Thyroid gland (tissue), 4 donors: ENCODE results near the gene CWC27. TPM values are rescaled to one million over a fixed set of nuclear protein-coding genes. Genes with fewer than 3 reads are reported as not detected.

Experiments used
- DNase-seq, 2 donors: peaks; one replicate each; pipeline ENCODE4 v3.0.0-alpha.2; 2019
- H3K27ac ChIP-seq, 3 donors: fragments of 200-600 bp; sonication (generic); 1 replicate in 2 of 3; 2 replicates in 1 of 3; pipeline ENCODE4 v1.5.1; 2016 to 2019; ENCODE audit warnings: mild to moderate bottlenecking in 1 of 3, moderate library complexity in 1 of 3
- H3K27me3 ChIP-seq: fragments of 200-600 bp; sonication (generic); one replicate; pipeline ENCODE4 v1.5.1; 2019
- H3K36me3 ChIP-seq, 2 donors: fragments of 200-600 bp; sonication (generic); one replicate each; pipeline ENCODE4 v1.5.1; 2016 to 2019
- H3K4me1 ChIP-seq, 2 donors: fragments of 200-600 bp; sonication (generic); one replicate each; pipeline ENCODE4 v1.5.1; 2017 to 2019
- H3K4me3 ChIP-seq, 3 donors: fragments of 200-600 bp; sonication (generic); replicated peaks in 1 of 3; 1 replicate in 2 of 3; 2 replicates in 1 of 3; pipeline ENCODE4 v1.5.1; 2016; ENCODE audit warnings: mild to moderate bottlenecking in 1 of 3
- H3K9me3 ChIP-seq: fragments of 200-600 bp; sonication (generic); one replicate; pipeline ENCODE4 v1.5.1; 2017
- POLR2A ChIP-seq, 2 donors: fragments of 450-650 bp; IDR thresholded peaks; one replicate each; pipeline ENCODE4 v1.6.1; 2017; ENCODE audit warnings: antibody characterized with exemption in 2 of 2, mild to moderate bottlenecking in 2 of 2, moderate library complexity in 1 of 2
- WGBS, 2 donors: methylation state at CpG; one replicate each; pipeline ENCODE4 v1.1.5; 2017; 5-methylcytosine and 5-hydroxymethylcytosine counted together
- intact Hi-C: fragments of 100-400 bp; cut with DNase I; formaldehyde crosslinking; loops from one replicate; pipeline ENCODE4 v1.15.1; 2023
- total RNA-seq, 4 donors: library from RNA; depleted of rRNA; stranded (reverse); fragments of >200 nt; gene quantifications; one replicate each; pipeline ENCODE4 v1.2.3, GENCODE V29; 2016
- TF ChIP-seq, protein P1 (sequence below), 6 experiments: fragments of 200-600 bp in 3 of 6; fragments of 450-650 bp in 3 of 6; sonication (generic) in 3 of 6; IDR thresholded peaks; one replicate each; pipeline ENCODE4 v1.5.1; 2016 to 2019; ENCODE audit warnings: antibody characterized with exemption in 6 of 6, mild to moderate bottlenecking in 2 of 6, inconsistent platforms in 1 of 6, moderate library complexity in 1 of 6

The CWC27 gene
- total RNA-seq, 4 donors from 2014 or later: 15.0 to 24.3 (median 16.7) TPM

DNA sequence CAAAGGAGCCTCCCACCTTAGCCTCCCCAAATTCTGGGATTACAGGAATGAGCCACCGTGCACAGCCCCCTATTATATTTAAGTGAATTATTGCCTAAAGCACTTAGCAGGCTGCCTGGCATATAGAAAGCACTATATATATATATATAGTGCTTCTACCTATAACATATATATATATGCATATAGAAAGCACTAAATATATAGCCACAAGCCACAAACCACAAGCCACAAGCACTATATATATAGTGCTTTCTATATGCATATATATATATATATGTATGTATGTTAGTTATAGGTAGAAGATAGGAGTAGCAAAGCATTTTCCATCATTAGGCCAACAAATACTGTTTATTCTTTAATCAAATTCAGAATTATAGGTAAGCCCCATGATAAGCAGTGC is 185.8 kb downstream of the CWC27 start:
- H3K4me3 ChIP-seq: no peak overlapping the region
- no peaks in the 10 kb centered on the region for H3K27me3 ChIP-seq
- intact Hi-C loops: no loop called here
- no peaks in the 10 kb centered on the region for H3K4me1 ChIP-seq
- TF ChIP-seq POLR2A (IDR thresholded peaks at IDR 0.05): no peak
- TF ChIP-seq, protein P1, sequence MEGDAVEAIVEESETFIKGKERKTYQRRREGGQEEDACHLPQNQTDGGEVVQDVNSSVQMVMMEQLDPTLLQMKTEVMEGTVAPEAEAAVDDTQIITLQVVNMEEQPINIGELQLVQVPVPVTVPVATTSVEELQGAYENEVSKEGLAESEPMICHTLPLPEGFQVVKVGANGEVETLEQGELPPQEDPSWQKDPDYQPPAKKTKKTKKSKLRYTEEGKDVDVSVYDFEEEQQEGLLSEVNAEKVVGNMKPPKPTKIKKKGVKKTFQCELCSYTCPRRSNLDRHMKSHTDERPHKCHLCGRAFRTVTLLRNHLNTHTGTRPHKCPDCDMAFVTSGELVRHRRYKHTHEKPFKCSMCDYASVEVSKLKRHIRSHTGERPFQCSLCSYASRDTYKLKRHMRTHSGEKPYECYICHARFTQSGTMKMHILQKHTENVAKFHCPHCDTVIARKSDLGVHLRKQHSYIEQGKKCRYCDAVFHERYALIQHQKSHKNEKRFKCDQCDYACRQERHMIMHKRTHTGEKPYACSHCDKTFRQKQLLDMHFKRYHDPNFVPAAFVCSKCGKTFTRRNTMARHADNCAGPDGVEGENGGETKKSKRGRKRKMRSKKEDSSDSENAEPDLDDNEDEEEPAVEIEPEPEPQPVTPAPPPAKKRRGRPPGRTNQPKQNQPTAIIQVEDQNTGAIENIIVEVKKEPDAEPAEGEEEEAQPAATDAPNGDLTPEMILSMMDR (IDR thresholded peaks at IDR 0.05): no peak
- H3K27ac ChIP-seq: no peak overlapping the region
- 100% methylated on average over 1 of the region's 1 CpG for WGBS, 2 donors
- no peak for DNase-seq
- H3K36me3 ChIP-seq: no peaks in the 10 kb centered on the region
- no peaks in the 10 kb centered on the region for H3K9me3 ChIP-seq

DNA sequence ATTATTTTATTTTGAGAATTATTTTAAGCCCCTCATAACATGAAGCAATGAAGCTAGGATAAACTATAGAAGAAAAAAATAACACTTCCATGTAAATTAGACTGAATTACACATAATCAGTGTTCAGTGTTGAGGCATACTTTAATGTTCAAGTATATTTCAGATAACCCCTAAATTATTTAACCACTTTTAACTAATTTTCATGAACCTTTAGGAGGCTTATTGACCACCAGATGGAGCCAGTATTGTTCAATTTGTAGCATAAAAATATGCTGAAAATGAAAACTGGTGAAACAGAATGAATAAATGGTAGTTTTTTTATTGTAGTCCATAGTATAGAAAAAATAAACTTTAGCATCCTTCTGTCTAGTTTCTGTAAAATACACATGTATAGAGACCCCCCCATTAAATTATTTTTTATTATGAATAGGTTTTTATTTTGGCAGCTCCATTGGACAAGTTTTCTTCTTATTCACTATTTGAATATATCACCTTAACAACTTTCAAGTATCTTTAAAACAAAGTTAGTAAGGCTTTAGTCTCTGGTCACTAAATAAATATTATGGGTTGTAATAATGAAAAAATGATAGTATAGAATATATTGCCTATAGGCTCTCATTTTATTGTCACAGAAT is 190.1 kb downstream of the CWC27 start:
- Histone ChIP-seq H3K9me3 (no peaks in the 10 kb centered on the region), H3K27ac (no peak overlapping the region), H3K36me3 (no peaks in the 10 kb centered on the region), H3K27me3 (no peaks in the 10 kb centered on the region), H3K4me3 (no peak overlapping the region), H3K4me1 (no peaks in the 10 kb centered on the region)
- no peak for DNase-seq
- intact Hi-C loops: no loop called here
- TF ChIP-seq, protein P1 (IDR thresholded peaks at IDR 0.05): peak in 3 of 6 experiments; percentile 54 to 63 (median 55)
- no peak for TF ChIP-seq POLR2A (IDR thresholded peaks at IDR 0.05)

DNA sequence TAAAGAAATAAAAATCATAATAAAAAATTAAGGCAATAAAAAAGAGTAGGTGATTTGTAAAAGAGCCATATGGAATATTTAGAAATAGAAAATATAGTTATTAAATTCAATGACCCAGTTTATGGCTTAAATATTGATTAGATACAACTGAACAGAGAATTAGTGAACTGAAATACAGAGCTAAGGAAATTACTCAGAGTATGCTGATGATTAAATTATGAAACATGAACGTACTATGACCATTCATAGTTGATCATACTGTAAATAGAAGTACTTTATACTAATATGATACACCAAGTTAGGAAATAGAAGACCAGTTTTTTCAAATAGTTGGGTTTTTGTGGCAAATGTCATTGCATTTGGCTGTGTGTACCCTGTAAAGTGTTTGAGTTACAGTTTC is 194.5 kb downstream of the CWC27 start:
- H3K27ac ChIP-seq: no peak overlapping the region
- no peak for TF ChIP-seq POLR2A (IDR thresholded peaks at IDR 0.05)
- TF ChIP-seq, protein P1 (IDR thresholded peaks at IDR 0.05): no peak
- no peak overlapping the region for H3K4me3 ChIP-seq
- WGBS, 2 donors: 95 to 96% methylated on average over 1 of the region's 1 CpG
- no peaks in the 10 kb centered on the region for H3K4me1 ChIP-seq
- H3K9me3 ChIP-seq: no peaks in the 10 kb centered on the region
- no peak for DNase-seq
- no peaks in the 10 kb centered on the region for H3K36me3 ChIP-seq
- intact Hi-C loops: loop anchor here (10.0 kb wide), 1 partner anchor 522 kb away; the partner anchor contains the start of gene ADAMTS6
- H3K27me3 ChIP-seq: no peaks in the 10 kb centered on the region

DNA sequence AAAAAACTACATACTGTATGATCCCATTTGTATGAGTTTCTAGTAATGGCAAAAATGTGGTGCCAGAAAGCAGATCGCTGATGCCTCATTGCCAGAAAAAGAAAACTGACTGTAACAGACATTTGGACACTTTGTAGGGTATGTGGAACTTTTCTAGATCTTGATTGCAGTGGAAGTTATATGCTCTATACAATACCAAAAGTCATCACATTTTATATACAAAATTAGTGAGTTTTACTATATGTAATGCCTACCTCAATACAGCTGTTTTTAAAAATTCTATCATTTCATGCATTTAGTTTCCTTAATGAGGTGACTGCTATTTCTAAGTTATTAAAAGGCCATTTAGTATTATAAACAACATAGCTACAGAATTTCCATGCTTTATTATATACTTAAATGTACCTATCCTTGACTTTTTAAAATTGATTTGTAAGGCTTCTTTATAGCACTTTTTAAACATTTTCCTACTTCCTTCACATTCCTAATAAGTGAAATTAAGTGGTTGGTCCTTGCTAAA is 199.9 kb downstream of the CWC27 start:
- no peak overlapping the region for H3K4me3 ChIP-seq
- no peaks in the 10 kb centered on the region for H3K4me1 ChIP-seq
- no peaks in the 10 kb centered on the region for H3K27me3 ChIP-seq
- no peak for DNase-seq
- TF ChIP-seq, protein P1 (IDR thresholded peaks at IDR 0.05): no peak
- TF ChIP-seq POLR2A (IDR thresholded peaks at IDR 0.05): no peak
- no peak overlapping the region for H3K27ac ChIP-seq
- no peaks in the 10 kb centered on the region for H3K36me3 ChIP-seq
- intact Hi-C loops: loop anchor here (10.0 kb wide), 1 partner anchor 516 kb away; the partner anchor contains the start of gene ADAMTS6
- no peaks in the 10 kb centered on the region for H3K9me3 ChIP-seq
- WGBS, 2 donors: 92 to 96% methylated on average over 1 of the region's 1 CpG

DNA sequence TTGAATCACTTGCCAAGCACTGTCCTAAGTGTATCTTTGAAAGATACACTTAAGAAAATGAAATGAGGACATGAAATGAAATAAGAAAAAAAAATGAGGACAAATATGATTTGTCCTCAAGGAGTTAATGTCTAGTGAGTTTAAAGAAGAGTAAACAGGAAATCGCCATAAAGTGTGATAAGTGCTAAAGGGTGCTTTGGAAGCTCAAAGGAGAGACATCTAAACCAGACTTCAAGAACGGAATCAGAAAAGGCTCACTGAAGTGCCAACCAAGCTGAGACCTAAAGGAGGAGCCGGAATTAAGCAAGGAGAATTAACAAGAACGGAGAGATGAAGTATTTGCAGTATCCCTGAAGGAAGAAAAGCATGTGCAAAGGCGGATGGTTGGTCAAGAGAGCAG is 200.8 kb downstream of the CWC27 start:
- H3K4me3 ChIP-seq: no peak overlapping the region
- H3K27ac ChIP-seq: no peak overlapping the region
- 86 to 89% methylated on average over 5 of the region's 5 CpGs for WGBS, 2 donors
- intact Hi-C loops: loop anchor here (10.0 kb wide), 1 partner anchor 515 kb away; the partner anchor contains the start of gene ADAMTS6
- H3K27me3 ChIP-seq: no peaks in the 10 kb centered on the region
- H3K36me3 ChIP-seq: no peaks in the 10 kb centered on the region
- no peaks in the 10 kb centered on the region for H3K4me1 ChIP-seq
- no peak for DNase-seq
- no peaks in the 10 kb centered on the region for H3K9me3 ChIP-seq
- TF ChIP-seq, protein P1 (IDR thresholded peaks at IDR 0.05): no peak
- TF ChIP-seq POLR2A (IDR thresholded peaks at IDR 0.05): no peak
